GM18511 (cell line): ENCODE results near the gene SLC35G2.
"Not testable (repeated sequence)": the region's sequence is repeated elsewhere in the genome, so short reads cannot be mapped to it uniquely, and the experiment has no call there.

Experiments
- ATAC-seq: cut with Tn5 transposase; IDR thresholded peaks from one replicate; pipeline ENCODE4 v1.9.1; 2021; ENCODE audit warnings: mild to moderate bottlenecking, moderate library complexity; ENCODE audit not compliant: unreplicated experiment

SLC35G2 gene

DNA sequence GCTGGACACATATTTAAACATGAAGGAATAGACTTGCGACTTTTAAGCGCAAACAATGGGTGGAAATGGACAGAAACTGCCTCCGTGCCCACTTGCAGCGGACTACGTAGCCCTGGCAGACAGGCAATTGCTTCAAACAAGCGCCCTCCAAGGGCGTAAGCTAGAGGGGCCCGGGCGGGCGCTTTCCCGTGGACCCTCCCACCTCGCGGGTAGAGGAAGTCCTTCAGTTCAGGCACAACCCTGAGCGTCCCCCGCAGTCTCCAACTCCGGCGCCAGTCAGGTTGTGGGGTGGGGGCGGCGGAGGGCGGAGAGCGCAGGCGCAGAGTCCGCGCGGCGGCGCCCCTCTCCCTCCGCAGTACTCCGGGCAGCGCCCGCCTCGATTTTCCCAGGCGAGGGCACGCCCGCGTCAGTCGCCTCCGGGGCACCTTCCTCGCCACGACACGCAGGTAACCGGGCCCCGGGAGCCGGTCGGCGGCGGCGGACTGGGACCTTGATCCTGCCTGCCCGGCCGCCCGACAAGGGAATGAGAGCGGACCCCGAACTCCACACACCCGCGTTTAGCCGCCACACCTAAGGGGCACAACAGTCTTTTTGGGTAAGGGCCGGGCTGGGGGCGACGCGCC lies at the start of gene SLC35G2:
Gene SLC35G2, plus strand, starts transcription at position 358 of the 623 bp plus-strand sequence. CDS start 35,335 bp downstream, outside the sequence.
- peak; percentile 67 for ATAC-seq

DNA sequence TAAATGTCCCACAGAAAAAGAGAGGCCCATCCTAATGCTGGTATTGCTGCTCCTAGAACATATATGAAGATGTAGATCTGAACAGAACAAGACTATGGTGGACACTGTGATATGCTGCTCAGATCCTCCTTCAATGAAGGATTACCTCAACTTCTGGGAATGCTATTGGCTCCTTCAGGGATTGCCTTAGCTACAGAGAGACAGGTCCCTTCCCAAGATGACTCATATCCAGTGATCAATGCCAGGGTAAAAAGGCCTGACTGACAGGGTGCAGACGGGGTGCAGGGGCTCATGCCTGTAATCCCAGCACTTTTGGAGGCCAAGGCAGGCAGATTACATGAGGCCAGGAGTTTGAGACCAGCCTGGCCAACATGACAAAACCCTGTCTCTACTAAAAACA lies 46.2 kb upstream of the SLC35G2 start:
- no peak for ATAC-seq

DNA sequence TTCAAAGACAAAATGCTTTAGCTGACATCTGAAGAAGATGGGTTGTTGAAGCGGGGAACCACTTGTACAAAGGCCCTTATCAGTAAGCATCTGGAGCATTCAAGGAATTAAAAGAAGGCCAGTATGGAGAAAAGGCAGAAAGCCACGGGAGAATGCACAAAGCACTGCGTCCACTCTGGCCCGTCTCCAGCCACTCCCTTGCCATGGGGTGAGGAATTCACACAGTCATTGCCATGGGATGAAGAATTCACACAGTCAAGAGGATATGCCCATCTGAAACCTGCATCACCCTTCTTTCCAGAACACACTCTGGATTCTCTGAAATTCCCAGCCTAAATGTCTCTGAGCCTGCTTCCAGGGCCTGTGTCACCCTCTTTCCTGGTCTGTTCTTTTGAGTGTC lies 40.1 kb upstream of the SLC35G2 start:
- ATAC-seq: no peak

DNA sequence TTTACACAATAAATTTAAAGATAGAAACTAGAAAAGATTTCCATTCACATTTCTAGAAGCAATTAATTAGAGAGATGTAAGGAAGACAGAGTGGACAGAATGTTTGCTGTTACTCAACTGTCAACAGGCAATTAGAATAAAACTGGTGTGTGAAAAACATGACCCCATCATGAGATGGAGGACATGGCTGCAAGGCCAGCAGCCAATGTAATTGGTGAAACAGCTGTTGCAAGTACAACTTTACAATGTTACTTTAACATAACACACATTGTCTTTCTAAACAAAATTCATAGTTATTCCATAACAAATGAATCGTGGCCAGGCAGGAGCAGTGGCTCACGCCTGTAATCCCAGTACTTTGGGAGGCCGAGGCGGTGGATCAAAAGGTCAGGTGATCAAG lies 38.2 kb upstream of the SLC35G2 start:
- ATAC-seq: no peak

DNA sequence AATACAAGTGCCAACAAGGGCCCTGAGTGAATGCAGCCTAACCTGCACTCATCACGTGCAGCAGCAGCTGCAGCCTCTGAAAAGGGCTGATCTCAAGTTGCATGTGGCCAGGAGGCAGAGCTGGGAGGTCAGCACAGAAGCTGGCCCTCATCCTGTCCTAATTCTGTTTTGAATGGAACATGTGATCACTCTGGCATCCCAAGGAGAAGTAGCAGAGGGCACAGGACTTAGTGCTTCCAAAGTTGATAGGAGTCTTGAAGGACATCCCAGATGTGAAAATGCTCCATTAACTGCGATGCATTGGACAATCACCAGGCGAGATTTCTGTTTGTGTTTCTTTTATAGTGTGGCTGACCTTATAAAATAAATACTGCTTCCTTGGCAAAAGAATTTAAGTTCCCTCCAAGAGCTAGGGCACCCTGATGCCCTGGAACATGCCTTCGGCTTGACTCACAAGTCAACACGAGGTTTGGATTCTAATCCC lies 35.2 kb upstream of the SLC35G2 start:
- ATAC-seq: no peak

DNA sequence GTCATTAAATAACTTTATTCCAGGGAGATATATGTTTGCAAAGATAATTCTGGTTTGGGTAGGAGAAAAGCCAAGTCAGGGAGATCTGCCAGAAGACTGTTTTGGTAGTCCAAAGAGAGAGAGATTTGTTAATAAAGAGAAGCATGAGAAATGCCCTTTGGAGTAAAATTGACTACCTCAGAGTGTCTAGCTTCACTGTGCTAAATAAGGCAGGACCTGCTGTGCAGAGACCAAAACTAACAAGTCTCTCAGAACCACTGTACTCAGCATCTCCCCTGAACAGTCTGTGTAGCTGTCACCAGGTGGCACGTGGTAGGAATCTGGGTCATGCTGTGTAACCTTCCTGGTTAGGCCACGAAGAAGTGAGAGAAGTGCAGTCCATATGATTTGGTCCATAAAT lies 31.6 kb upstream of the SLC35G2 start:
- peak; percentile 92 for ATAC-seq

DNA sequence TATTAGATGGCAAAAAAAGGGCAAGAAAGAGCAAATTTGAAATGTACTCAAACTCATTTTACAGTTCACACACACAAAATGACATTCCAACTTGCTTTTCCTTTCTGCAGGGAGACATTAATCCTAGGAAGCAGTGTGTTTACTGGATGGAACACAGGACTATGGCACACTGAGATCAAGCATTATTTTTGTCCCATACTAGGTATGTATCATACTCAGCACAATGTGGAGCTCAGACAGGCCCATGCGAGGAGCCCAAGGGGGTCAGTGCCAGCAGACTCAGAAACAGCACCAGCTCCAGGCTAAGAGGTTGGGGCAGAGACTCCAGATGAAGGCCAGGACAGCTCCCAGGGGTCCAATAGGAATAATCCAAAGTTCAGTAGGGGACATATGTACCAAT lies 30.8 kb upstream of the SLC35G2 start:
- no peak for ATAC-seq

DNA sequence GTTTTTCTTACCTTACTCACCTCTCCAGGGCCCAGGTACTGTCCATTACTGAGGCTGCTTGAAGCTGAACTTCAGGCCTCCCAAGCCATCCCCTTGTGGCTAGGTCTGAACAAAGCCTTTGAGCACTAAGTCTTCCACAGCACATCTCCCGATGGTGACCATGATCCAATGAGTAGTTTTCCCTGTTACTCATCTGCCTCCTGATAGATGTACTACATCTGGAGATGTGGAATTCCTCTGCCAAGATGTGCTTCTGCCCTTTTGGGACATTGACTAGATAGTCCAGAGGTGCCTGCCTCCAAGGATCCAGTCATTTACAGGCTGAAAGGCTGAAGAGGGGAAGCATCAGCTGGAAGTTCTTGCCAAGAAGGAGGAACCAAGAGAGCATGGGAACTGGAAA lies 28.9 kb upstream of the SLC35G2 start:
- no peak for ATAC-seq

DNA sequence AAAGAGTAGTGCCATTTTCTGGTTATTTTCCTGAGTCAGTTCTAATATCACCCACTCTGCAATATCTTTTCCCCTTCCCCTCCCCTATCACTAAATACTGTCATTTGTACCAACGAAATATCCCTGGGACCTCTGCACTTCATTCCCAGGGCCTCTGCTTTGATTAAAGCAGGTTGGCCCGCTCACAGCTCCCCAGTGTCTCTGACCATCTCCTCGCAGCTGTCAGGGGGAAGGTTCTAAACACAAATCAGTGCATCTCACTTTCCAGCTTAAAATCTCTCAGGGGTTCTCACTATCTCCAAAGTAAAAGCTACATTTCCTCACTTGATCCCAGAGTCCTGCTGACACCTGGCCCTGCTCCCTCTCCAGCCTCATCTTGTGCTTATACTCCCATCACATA lies 28.1 kb upstream of the SLC35G2 start:
- no peak for ATAC-seq

DNA sequence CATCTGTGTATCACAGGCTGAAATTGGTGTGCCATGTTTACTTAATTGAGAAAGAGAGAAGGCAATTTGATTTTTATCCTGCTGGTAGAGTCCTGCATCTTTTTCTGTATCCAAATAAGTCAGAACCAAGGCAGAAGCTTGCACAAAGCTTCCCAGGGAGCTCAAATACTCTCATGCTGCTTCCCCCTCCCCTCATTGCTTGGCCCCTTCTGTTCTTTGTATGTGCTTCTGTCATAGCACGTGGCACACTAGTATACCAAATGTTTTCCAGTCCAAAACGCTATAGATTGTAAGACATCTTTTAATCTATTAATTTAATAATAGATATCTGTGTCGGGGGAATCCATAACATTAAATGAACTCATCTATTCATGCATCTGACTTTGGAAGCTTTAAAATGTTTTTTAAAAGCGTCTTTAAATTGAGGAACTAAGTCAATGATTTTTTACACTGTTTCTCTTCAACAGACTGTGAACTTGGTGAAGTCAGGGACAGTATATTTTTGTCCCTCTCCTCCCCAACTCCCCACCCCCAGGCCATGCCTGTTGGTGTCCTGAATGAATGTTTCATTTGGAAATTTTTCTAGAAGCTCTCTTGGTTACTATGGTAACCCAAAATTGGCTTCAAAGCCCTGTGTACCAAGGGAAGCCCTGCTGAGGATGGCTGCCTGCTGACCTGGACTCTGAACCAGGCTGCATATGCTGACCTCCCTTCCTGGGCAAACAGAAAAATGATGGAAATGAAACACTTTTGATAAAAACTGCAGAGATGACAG lies 26.2 kb upstream of the SLC35G2 start:
- no peak for ATAC-seq

DNA sequence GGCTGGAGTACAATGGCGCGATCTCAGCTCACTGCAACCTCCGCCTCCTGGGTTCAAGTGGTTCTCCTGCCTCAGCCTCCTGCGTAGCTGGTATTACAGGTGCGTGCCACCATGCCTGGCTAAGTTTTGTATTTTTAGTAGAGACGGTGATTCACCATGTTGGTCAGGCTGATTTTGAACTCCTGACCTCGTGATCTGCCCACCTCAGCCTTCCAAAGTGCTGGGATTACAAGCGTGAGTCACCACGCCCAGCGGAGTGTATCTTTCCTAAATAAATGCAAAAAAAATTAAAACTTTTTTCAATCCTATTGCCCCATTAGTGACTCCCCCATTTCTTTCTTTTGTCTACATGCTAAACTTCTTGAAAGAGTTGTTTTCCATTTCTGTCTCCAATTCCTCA lies 17.8 kb upstream of the SLC35G2 start:
- ATAC-seq: not testable (repeated sequence)

DNA sequence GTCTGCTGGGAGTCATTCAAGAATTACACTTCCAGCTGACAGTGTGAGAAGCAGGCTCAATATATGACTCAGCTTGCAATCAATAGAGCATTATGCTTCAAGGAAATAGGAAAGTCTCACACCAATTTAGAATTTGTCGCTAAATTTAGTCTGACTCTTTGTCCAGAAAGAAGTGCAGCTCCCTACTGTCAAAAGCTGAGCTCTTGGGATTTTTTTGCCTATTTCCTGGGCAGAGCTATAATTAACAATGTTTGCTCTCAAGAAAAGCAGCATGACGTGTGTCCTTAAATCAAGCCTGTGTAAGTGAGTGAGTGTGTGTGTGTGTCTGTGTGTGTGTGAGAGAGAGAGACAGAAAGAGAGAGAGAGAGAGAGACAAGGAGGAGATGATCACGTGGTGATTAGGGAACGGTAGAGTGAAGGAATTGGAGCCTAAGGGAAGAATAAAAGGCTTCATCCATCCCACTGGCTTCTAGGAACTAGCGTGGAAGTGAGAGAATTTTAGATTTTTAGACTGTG lies 16.4 kb upstream of the SLC35G2 start:
- ATAC-seq: peak; percentile 59

DNA sequence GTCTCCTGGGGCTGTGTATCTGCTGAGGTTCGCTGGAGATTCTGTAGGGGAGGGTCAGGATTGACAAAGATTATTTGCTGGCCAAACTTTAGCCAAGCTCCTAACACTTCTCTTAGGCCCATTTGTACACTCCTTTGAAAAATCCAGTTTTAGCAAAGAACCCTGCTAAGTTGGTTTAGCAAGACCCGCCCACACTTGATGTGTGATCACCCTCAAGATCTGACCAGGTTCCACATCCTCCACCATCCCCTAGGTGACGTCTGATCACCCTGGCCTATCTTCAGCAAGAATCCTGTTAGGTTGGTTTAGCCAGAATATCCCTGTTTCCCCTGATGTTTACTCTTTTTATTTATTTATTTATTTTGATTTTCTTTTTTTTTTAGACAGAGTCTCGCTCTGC lies 14.8 kb upstream of the SLC35G2 start:
- ATAC-seq: no peak

DNA sequence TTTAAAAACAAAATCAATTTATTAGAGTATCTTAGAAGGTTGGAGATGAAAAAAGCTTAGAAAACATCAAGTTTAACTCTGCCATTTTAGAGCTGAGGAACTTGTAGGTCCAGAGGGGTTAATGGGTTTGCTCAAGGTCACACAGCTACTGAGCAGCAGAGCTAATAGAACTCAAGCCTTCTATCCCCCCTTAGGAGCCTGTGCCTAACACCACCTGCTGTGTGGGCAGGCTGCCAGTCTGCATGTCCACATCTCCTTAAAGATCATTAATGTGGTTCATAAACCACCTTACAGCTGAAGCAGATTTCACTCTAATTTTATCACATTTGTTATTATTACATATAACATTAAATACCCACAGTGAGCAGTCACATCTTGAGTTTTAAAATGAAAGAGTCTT lies 14.1 kb upstream of the SLC35G2 start:
- ATAC-seq: no peak

DNA sequence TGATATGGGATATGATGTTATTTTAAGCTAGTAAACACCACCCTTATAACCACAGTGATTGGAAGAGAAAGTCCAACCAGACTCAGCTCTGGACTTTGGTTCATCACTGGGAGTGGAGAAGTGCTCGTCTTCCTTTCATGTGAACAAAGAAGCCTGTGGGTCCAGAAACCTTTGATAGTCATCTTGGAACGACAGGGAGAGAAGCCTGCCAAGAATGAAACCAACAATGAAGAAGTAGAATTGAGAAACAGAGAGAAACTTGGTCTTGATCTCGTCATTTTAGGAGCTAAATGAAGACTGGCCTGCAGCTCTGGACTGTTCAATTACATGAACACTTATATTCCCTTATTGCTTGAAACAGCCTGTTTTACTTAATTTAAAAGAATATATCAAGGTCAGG lies 13.1 kb upstream of the SLC35G2 start:
- ATAC-seq: no peak

DNA sequence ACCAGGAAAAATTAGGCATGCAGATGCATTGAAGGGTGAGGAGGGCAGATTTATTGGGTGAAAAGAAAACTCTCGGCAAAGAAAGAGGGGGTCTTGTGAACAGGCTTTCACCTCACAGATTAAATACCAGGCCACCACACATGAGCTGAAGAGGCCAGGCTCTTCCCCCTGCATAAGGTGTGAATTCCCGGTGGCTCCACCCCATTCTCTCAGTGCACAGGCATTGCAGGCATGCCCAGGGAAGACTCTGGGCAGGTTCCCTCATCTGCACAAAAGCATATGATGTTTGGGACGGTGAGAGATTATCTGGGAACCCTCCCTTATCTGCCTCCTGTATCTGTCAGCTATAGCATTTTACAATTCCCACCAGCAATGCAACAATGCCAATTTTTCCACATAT lies 7.2 kb upstream of the SLC35G2 start:
- ATAC-seq: no peak

DNA sequence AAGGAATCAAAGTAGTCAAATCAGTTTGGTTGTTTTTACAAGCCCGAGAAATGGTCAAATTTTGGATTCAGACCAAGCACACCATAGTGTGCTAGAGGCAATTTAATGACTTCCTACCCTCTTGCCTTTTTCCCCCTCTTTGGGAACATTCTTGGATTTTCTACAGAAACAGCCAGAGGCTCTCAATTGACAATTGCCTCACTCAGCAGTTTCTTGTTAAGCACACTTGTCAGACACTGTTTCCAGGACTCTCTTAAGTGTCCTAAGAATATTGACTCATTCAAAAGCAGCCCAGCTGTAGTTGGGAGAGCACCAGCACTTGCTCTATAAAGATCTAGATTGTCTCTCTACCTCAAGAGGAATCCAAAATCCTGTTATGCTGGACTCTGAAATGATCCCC lies 1.5 kb upstream of the SLC35G2 start:
- ATAC-seq: no peak

DNA sequence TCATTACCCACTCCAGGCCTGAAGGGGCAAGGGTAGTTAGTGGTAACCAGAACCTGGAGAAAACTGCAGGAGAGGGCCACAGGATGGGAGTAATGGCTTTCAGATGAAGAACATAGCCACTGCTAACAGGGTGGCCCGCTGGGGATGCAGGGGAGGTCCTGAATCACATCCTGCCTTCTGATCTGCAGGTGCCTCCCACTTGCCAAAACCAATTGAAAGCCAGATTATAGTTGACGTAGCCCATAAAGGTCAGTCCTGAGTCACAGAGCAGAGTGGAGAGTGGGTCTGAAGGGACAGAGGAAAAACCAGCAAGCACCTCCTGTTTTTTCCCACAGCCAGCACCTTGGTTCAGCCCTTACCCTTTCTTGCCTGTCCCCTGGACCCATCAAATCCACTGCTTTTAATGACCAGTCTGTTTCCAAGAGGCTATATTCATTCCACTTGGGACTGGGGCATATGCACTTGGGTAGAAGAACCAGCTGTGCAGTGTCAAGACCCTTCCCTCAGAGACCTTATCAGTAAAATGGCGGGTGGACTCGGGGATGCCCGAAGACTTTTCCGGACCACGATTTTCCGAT lies 646 bp upstream of the SLC35G2 start:
- peak; percentile 54 for ATAC-seq

DNA sequence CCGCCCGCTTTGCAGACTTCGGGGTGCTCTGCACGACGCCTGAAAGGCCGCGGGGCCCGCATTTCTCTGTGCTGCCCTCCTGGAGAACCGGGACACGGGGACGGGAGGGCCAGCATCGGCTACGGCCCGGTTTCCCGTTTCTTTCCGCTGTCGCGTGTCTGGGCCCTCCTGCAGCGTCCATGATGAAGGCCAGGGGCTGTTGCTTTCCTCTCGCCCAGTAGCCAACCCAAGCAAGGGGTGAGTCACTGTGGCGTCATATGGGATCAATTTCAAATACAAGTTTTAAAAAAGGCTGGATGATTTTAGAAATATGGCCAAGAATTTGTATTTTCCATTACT lies 435 bp downstream of the SLC35G2 start:
- ATAC-seq: peak; percentile 40

DNA sequence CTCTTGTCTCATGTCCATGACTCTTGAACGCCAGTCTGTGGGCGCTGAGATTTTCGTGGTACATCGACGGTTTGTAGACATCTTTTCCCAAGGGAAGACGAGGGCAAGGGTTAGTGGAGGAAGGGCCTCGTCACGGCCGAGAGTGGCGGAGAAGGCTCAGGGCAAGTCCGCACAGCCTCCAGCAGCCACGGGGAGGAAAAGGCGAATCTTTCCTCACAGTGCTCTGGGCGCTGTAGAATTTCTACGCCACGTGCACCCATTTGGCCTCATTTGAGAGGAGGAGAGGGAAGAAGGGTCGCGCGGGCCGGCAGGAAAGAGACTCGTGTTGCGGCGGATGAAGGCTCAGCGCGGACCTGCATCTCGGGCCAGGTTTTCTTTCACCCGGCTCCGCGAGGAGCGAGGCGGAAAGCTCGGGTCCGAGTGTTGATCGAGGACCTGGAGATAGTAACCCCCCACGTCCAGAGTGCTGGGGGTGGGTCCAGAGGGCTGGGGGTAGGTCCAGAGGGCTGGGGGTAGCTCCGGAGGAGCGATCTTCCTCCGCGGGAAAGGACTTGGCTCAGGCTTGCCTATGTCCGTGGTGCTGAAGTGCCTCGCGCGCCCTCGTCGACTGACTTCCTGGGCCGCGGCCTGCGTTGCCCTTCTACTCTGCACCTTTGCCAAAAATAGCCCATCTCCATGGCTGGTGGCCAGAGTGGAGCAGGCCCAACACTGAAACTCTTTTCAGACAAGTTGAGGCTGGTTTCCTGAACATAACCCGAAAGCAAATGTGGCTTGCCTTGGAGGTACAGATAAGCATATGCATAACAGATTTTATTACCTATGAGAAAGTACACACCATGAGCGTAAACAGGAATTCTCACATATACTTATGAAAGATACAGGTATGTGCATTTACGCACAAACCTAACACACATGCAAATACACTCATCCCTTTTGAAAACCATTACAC lies 1.1 kb downstream of the SLC35G2 start:
- peak; percentile 27 for ATAC-seq

DNA sequence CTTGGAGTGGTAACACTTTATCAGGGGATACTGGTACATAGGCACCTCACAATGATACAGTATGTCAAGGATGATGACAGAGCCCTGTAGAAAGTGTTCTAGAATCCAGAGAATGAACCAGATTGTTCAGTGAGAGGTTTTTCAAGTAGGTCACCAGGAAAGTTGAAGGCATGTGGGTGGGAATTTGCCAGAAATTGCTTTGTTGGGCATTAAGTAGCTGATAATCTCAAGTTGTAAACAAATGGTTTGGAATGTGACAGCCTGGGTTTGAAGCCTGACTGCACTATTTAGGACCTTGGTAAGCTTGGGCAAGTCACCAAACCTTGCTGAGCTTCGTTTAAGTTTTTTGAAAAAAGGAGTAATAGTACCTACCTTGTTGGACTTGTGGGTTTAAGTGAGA lies 12.5 kb downstream of the SLC35G2 start:
- ATAC-seq: no peak
